Endodermal cell (in vitro differentiated cells): ENCODE results near the gene ANKRD33B. TPM values are rescaled to one million over a fixed set of nuclear protein-coding genes. Genes with fewer than 3 reads are reported as not detected.

ENCODE experiments used
- DNase-seq: peaks from one replicate; pipeline ENCODE4 v3.0.0-alpha.2; 2017
- H3K27ac ChIP-seq: 2 replicates; pipeline ENCODE4 v1.5.1; 2013; ENCODE audit warnings: mild to moderate bottlenecking, low read depth, low read length, moderate library complexity
- H3K27me3 ChIP-seq: 2 replicates; pipeline ENCODE4 v1.6.1; 2013; ENCODE audit warnings: mild to moderate bottlenecking, low read length, moderate library complexity; ENCODE audit not compliant: insufficient read depth, control insufficient read depth, poor library complexity, severe bottlenecking
- H3K36me3 ChIP-seq: 2 replicates; pipeline ENCODE4 v1.7.0; 2013; ENCODE audit warnings: mild to moderate bottlenecking, low read length, moderate library complexity; ENCODE audit not compliant: control insufficient read depth, insufficient read depth
- H3K4me1 ChIP-seq: one replicate; pipeline ENCODE4 v1.7.0; 2013; ENCODE audit warnings: low read length; ENCODE audit not compliant: control insufficient read depth, insufficient read depth
- H3K4me3 ChIP-seq: 2 replicates; pipeline ENCODE4 v1.5.1; 2013; ENCODE audit warnings: mild to moderate bottlenecking, low read length, moderate library complexity
- H3K9ac ChIP-seq: 2 replicates; pipeline ENCODE4 v1.6.1; 2013; ENCODE audit warnings: mild to moderate bottlenecking, low read length, moderate library complexity; ENCODE audit not compliant: poor library complexity, severe bottlenecking; ENCODE audit errors: extremely low read depth
- H3K9me3 ChIP-seq: 2 replicates; pipeline ENCODE4 v1.6.1; 2013; ENCODE audit warnings: mild to moderate bottlenecking, low read length, moderate library complexity; ENCODE audit not compliant: control insufficient read depth
- H3K27ac Mint-ChIP-seq: 2 replicates; pipeline ENCODE4 v1.8.0; 2020; ENCODE audit warnings: mixed read lengths
- H3K27me3 Mint-ChIP-seq: 2 replicates; pipeline ENCODE4 v1.8.0; 2021; ENCODE audit warnings: mild to moderate bottlenecking, mixed read lengths; ENCODE audit not compliant: insufficient read depth
- H3K36me3 Mint-ChIP-seq: 2 replicates; pipeline ENCODE4 v1.8.0; 2020; ENCODE audit warnings: low read depth, mixed read lengths
- H3K4me1 Mint-ChIP-seq: 2 replicates; pipeline ENCODE4 v1.8.0; 2020; ENCODE audit warnings: mixed read lengths
- H3K4me3 Mint-ChIP-seq: 2 replicates; pipeline ENCODE4 v1.8.0; 2020; ENCODE audit warnings: mild to moderate bottlenecking, moderate library complexity, mixed read lengths
- H3K9me3 Mint-ChIP-seq: 2 replicates; pipeline ENCODE4 v1.8.0; 2020; ENCODE audit warnings: mild to moderate bottlenecking, mixed read lengths
- CTCF ChIP-seq: fragments of 200-600 bp; sonication (generic); conservative IDR thresholded peaks from 2 replicates; pipeline ENCODE4 v1.5.0; 2021; ENCODE audit warnings: antibody characterized with exemption, mild to moderate bottlenecking
- WGBS, 2 experiments: methylation state at CpG; one replicate each; pipeline versions ENCODE4 v1.1.5 to v1.1.7; 2013; ENCODE audit warnings: missing lambda C conversion rate in 2 of 2, mixed read lengths in 1 of 2; ENCODE audit not compliant: insufficient coverage in 1 of 2, insufficient read length in 1 of 2; 5-methylcytosine and 5-hydroxymethylcytosine counted together
- total RNA-seq, 2 donors: library from RNA; stranded (reverse); fragmentation: NEBNext Ultra II Directional in 1 of 2; extraction: Animal tissue kit (Norgen Biotek cat#: 25700) in 1 of 2; gene quantifications; 2 replicates in 1 of 2; 3 replicates in 1 of 2; pipeline ENCODE4 v1.2.1, GENCODE V29; 2021

The ANKRD33B gene
- total RNA-seq, 2 donors from 2014 or later = 21.9 to 37.2 TPM

GRCh38 chr5:10648806-10649665, 85.2 kb downstream of the ANKRD33B start:
- no peak for TF ChIP-seq CTCF
- no peak overlapping the region for H3K27ac ChIP-seq
- Mint-ChIP-seq H3K27ac (no peak overlapping the region), H3K27me3 (peaks cover 29% of the 10 kb centered on the region), H3K36me3 (peaks cover 7% of the 10 kb centered on the region), H3K4me1 (no peaks in the 10 kb centered on the region), H3K4me3 (no peak overlapping the region), H3K9me3 (no peaks in the 10 kb centered on the region)
- 96 to 97% methylated on average over 46 to 60 of the region's 60 CpGs for WGBS, 2 experiments
- no peaks in the 10 kb centered on the region for H3K4me1 ChIP-seq
- H3K27me3 ChIP-seq = no peaks in the 10 kb centered on the region
- peak; percentile 58 for DNase-seq
- no peaks in the 10 kb centered on the region for H3K36me3 ChIP-seq
- H3K4me3 ChIP-seq = no peak overlapping the region
- H3K9me3 ChIP-seq = no peaks in the 10 kb centered on the region
- H3K9ac ChIP-seq = no peak overlapping the region

- Mint-ChIP-seq H3K9me3 (no peaks in the 10 kb centered on the region), H3K4me3 (no peak overlapping the region), H3K27ac (no peak overlapping the region), H3K36me3 (peaks cover 5% of the 10 kb centered on the region), H3K27me3 (peaks cover 29% of the 10 kb centered on the region), H3K4me1 (no peaks in the 10 kb centered on the region)
- Histone ChIP-seq H3K36me3 (no peaks in the 10 kb centered on the region), H3K27ac (no peak overlapping the region), H3K9ac (no peak overlapping the region), H3K4me1 (no peaks in the 10 kb centered on the region), H3K27me3 (no peaks in the 10 kb centered on the region), H3K9me3 (no peaks in the 10 kb centered on the region), H3K4me3 (no peak overlapping the region)
- WGBS, 2 experiments = 95 to 97% methylated on average over 47 to 68 of the region's 68 CpGs
- no peak for TF ChIP-seq CTCF
- peak; percentile 96 for DNase-seq
These were observed 86.0 kb downstream of the ANKRD33B start for GRCh38 chr5:10649666-10650380.

GRCh38 chr5:10652151-10652550, 88.3 kb downstream of the ANKRD33B start:
- Mint-ChIP-seq H3K27ac (no peak overlapping the region), H3K36me3 (peaks cover 5% of the 10 kb centered on the region), H3K9me3 (no peaks in the 10 kb centered on the region), H3K4me1 (no peaks in the 10 kb centered on the region), H3K27me3 (peaks cover 29% of the 10 kb centered on the region), H3K4me3 (no peak overlapping the region)
- DNase-seq = peak; percentile 46
- Histone ChIP-seq H3K9me3 (no peaks in the 10 kb centered on the region), H3K9ac (no peak overlapping the region), H3K27me3 (no peaks in the 10 kb centered on the region), H3K4me1 (no peaks in the 10 kb centered on the region), H3K36me3 (no peaks in the 10 kb centered on the region), H3K4me3 (no peak overlapping the region), H3K27ac (no peak overlapping the region)
- 81 to 90% methylated on average over 6 to 13 of the region's 13 CpGs for WGBS, 2 experiments
- no peak for TF ChIP-seq CTCF
